ENCODE data around the gene THSD4. TPM values are rescaled to one million over a fixed set of nuclear protein-coding genes. Genes with fewer than 3 reads are reported as not detected.

THSD4 gene
- total and polyA plus RNA-seq, 2 of the 4 experiments (the other 2 are of a cell fraction), result 25.5 to 31.1 TPM

DNA sequence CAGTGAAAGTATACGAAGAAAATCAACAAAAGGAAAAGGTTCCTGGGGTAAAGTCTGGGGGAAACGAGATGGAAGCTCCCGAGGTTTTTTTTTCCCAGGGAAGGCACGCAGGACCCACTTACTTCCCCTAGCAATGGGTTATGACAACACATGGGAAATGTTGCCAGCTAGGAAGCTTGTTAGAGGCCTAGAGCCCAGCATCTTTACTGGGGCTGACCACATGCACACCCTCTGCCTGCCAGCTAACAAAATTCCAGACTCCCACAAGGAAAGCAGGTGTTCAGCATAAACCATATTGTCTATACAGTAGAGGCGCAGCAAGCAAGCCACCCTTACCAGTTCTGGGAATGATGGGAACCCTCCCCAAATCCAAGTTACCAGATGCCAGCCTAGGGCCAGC is 436.3 kb downstream of the THSD4 start:
- Histone ChIP-seq H3K27me3 (ENCODE audit: control insufficient read depth, insufficient read depth, low read length) (no peaks in the 10 kb centered on the region), H2BK20ac (ENCODE audit: low read depth, low read length) (no peak overlapping the region), H2BK5ac (ENCODE audit: low read depth, low read length, poor library complexity, severe bottlenecking) (no peak overlapping the region), H2AK5ac (ENCODE audit: low read depth, low read length) (no peak overlapping the region), H3K9me1 (ENCODE audit: insufficient read depth, low read length) (no peaks in the 10 kb centered on the region; the same call in 1 of the 2 replicates), H2AK9ac (replicated peaks; ENCODE audit: low read depth, low read length, poor library complexity) (no peak overlapping the region), H3K9ac (ENCODE audit: low read depth, low read length) (no peak overlapping the region), H3K36me3 (ENCODE audit: control insufficient read depth, insufficient read depth, low read length) (no peaks in the 10 kb centered on the region; the same call in none of the 2 replicates), H4K5ac (ENCODE audit: low read depth, low read length) (no peak overlapping the region), H3K18ac (ENCODE audit: low read depth, low read length) (no peak overlapping the region), H4K91ac (ENCODE audit: insufficient read depth, low read depth, low read length) (no peak overlapping the region), H3K27ac (ENCODE audit: insufficient read depth, low read length) (no peak overlapping the region), H2BK15ac (ENCODE audit: low read depth, low read length) (no peak overlapping the region), H3K79me1 (ENCODE audit: low read depth in 1 of 2, low read length in 2 of 2) (no peaks in the 10 kb centered on the region), H4K8ac (ENCODE audit: low read depth in 2 of 2, low read length in 2 of 2) (no peak overlapping the region), H3K14ac (replicated peaks; ENCODE audit: low read depth, low read length) (no peak overlapping the region), H3K4me3 (ENCODE audit: insufficient read depth, low read depth, low read length) (no peak overlapping the region), H2AFZ (replicated peaks; ENCODE audit: low read length, poor library complexity) (no peak overlapping the region), H4K20me1 (ENCODE audit: insufficient read depth, low read length) (peaks cover 13% of the 10 kb centered on the region; the same call in 1 of the 2 replicates), H3K9me3 (ENCODE audit: control insufficient read depth, insufficient read depth, low read length) (no peaks in the 10 kb centered on the region), H3K56ac (ENCODE audit: extremely low read depth, insufficient read depth, low read length) (no peak overlapping the region), H2BK120ac (ENCODE audit: low read depth, low read length) (no peak overlapping the region), H3K4me1 (ENCODE audit: control insufficient read depth, insufficient read depth, low read length) (peaks cover 2% of the 10 kb centered on the region; the same call in 1 of the 2 replicates), H3K4ac (ENCODE audit: low read depth, low read length) (no peak overlapping the region), H3K23ac (ENCODE audit: low read depth, low read length) (no peak overlapping the region), H3K4me2 (ENCODE audit: low read depth, low read length) (no peak overlapping the region)
- DNase-seq, result no peak
- TF ChIP-seq RCOR1 (IDR thresholded peaks at IDR 0.05; ENCODE audit: insufficient replicate concordance, low read length), result no peak
- TF ChIP-seq BHLHE40 (IDR thresholded peaks at IDR 0.05; ENCODE audit: low read depth, low read length), result no peak
- TF ChIP-seq MAZ (IDR thresholded peaks at IDR 0.05; ENCODE audit: borderline replicate concordance, low read depth, low read length), result no peak
- TF ChIP-seq RFX5 (IDR thresholded peaks at IDR 0.05; ENCODE audit: low read depth, low read length), result no peak
- TF ChIP-seq USF2 (IDR thresholded peaks at IDR 0.05; ENCODE audit: low read depth, low read length), result no peak
- TF ChIP-seq CHD1 (IDR thresholded peaks at IDR 0.05; ENCODE audit: low read depth, low read length), result no peak
- no peak for TF ChIP-seq SMC3 (IDR thresholded peaks at IDR 0.05; ENCODE audit: low read depth, low read length)
- no peak for TF ChIP-seq MXI1 (IDR thresholded peaks at IDR 0.05; ENCODE audit: borderline replicate concordance, low read depth, low read length)
- TF ChIP-seq NFE2L2 (IDR thresholded peaks at IDR 0.05; ENCODE audit: low read depth, low read length), result no peak
- no peak for TF ChIP-seq POLR2A (IDR thresholded peaks at IDR 0.05; ENCODE audit: low read depth, low read length)
- TF ChIP-seq MAFK (IDR thresholded peaks at IDR 0.05; ENCODE audit: low read depth, low read length), result no peak
- TF ChIP-seq, protein P1, sequence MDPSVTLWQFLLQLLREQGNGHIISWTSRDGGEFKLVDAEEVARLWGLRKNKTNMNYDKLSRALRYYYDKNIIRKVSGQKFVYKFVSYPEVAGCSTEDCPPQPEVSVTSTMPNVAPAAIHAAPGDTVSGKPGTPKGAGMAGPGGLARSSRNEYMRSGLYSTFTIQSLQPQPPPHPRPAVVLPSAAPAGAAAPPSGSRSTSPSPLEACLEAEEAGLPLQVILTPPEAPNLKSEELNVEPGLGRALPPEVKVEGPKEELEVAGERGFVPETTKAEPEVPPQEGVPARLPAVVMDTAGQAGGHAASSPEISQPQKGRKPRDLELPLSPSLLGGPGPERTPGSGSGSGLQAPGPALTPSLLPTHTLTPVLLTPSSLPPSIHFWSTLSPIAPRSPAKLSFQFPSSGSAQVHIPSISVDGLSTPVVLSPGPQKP (IDR thresholded peaks at IDR 0.05; ENCODE audit: borderline replicate concordance, low read depth, low read length), result no peak
- no peak for TF ChIP-seq CEBPB (IDR thresholded peaks at IDR 0.05; ENCODE audit: low read depth, low read length)
- TF ChIP-seq FOS (IDR thresholded peaks at IDR 0.05; ENCODE audit: low read depth, low read length), result no peak
- no peak for TF ChIP-seq RAD21 (IDR thresholded peaks at IDR 0.05; ENCODE audit: low read length)
- TF ChIP-seq, protein P2, sequence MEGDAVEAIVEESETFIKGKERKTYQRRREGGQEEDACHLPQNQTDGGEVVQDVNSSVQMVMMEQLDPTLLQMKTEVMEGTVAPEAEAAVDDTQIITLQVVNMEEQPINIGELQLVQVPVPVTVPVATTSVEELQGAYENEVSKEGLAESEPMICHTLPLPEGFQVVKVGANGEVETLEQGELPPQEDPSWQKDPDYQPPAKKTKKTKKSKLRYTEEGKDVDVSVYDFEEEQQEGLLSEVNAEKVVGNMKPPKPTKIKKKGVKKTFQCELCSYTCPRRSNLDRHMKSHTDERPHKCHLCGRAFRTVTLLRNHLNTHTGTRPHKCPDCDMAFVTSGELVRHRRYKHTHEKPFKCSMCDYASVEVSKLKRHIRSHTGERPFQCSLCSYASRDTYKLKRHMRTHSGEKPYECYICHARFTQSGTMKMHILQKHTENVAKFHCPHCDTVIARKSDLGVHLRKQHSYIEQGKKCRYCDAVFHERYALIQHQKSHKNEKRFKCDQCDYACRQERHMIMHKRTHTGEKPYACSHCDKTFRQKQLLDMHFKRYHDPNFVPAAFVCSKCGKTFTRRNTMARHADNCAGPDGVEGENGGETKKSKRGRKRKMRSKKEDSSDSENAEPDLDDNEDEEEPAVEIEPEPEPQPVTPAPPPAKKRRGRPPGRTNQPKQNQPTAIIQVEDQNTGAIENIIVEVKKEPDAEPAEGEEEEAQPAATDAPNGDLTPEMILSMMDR (conservative IDR thresholded peaks at IDR 0.05; ENCODE audit: low read depth, low read length), result no peak
- ATAC-seq (ENCODE audit: low read depth), result no peak
- dilution Hi-C loops (cut with HindIII; ENCODE audit: low sequenced_read_pairs, unreplicated experiment), result no loop called here
- no TSS peak for BruUV-seq (replicated peaks)
- POLR2A ChIA-PET (ENCODE audit: unreplicated experiment), result interaction anchor here (0.6 kb wide), 1 partner anchor 108 kb away, joined by 4 read pairs; no protein-coding TSS in a partner anchor
- no CpG with 5 or more reads among the region's 5 CpGs for WGBS, 2 experiments (ENCODE audit: extremely low coverage in 2 of 2, insufficient read length in 1 of 2)
- CTCF ChIA-PET, result interaction anchor here (1.7 kb wide), 1 partner anchor 24 kb away, joined by 5 read pairs; no protein-coding TSS in a partner anchor
- intact Hi-C loops (cut with micrococcal nuclease), result no loop called here
- in situ Hi-C loops (cut with MboI; ENCODE audit: low sequenced_read_pairs), result no loop called here

Data from IMR-90 (cell line).